HG03521 (cell line): ENCODE data around the gene ROBO4.

Experiments
- ATAC-seq: cut with Tn5 transposase; IDR thresholded peaks from one replicate; pipeline ENCODE4 v1.9.1; 2021; ENCODE audit warnings: mild to moderate bottlenecking, moderate library complexity; ENCODE audit not compliant: unreplicated experiment

ROBO4 gene

DNA sequence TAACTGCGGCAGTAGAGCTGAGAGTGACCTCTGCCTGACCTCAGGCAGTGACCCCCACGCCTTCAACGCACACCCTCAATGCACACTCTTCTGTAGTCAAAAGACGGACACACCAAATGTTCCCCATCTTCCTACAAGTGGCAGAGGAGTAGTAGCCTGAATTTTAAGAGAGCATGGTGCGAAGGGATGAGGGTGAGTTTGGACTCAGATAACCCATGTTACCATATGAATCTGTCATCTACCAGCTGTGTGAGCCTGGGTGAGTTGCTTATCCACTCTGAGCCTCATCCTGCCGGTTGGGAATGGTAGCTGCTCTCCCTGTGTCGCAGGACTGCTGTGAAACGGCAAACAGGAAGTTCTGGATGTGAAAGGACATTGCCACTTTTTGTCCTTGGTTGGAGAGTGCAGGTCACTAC is 53.0 kb downstream of the ROBO4 start:
- no peak for ATAC-seq

GRCh38 chr11:124843616-124843910 is 54.1 kb downstream of the ROBO4 start:
- no peak for ATAC-seq

GRCh38 chr11:124842305-124842704 is 55.4 kb downstream of the ROBO4 start:
- ATAC-seq = no peak

- ATAC-seq = no peak
Measured at GRCh38 chr11:124841840-124842239, 55.8 kb downstream of the ROBO4 start.

- no peak for ATAC-seq
Measured at GRCh38 chr11:124841201-124841600, 56.5 kb downstream of the ROBO4 start.

GRCh38 chr11:124840666-124841065 is 57.0 kb downstream of the ROBO4 start:
- no peak for ATAC-seq

DNA sequence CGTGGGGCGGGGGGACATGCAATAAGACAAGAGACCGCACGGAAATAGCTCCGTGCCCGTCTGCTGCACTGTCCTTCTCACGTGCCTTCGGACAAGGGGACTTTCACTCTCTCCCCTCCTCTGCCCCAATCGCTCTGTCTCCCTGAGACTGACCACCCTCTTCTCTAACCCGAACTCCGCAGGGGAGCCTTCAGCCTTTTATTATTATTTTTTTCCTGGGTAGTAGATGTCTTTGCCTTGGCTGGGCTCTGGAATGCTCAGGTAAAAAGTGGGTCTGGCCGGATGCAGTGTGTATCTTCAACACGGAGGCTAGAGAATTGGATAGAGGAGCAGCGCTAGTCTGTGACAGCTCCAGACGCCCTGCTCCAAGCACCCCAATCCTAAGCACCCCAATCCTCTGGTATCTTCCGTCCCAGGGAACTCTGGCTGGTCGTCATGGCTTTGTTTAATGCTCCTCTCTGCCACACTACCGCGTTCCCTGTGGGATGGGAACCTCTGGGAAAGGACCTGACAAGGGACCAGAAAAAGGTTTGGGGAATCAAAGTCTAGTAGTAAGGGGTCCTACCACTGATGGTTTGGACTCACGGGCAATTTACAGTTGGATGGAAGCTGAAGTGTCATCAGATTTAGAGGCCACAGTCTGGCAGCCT is 57.6 kb downstream of the ROBO4 start:
- no peak for ATAC-seq

- no peak for ATAC-seq
Measured at GRCh38 chr11:124839128-124839971, 58.3 kb downstream of the ROBO4 start.

DNA sequence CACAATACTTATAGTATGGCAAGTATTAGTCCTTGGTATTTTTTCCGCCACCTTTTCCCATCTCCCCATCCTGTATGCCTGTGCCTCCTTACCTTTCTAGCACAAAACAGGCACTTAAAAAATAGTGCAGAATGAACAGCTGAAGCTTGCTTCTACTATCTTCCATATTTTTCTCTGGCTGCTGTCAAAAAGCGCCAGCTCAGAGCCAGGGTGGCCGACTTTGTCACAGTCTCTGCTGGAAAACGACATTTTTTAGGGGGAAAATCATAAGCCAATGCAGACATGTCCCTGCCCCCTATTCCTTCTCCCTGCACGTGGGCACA is 58.9 kb downstream of the ROBO4 start:
- ATAC-seq = no peak

DNA sequence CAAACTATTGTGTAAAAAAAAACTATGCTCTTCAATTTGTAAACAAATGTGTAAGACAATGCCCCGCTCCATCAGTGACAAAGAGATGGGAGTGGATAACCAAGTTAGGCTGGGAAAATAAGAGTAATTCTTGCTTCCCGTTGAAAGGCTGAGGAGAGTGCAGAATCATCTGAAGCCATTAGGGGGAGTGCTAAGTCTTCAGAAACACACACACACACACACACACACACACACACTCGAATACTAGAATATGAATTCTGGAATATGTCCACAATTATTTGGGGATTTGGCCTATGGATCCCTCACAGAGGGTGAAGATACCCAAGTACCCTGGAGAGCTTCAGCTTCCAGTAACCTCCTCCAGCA is 60.2 kb downstream of the ROBO4 start:
- ATAC-seq = no peak

DNA sequence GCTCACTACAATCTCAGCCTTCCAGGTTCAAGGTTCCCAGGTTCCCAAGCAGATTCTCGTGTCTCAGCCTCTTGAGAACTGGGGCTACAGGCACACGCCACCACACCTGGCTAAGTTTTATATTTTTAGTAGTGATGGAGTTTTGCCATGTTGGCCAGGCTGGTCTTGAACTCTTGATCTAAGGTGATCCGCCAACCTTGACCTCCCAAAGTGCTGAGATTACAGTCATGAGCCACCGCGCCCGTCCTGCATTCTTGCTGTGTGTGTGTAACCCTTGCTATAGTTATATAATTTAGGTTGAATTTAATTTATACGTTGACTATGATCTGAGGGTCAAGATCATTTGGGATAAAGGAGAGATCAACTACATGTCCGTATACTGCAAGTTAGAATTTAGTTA is 61.7 kb downstream of the ROBO4 start:
- no peak for ATAC-seq

GRCh38 chr11:124834526-124835180 is 63.0 kb downstream of the ROBO4 start:
- no peak for ATAC-seq
